ENCODE results near the gene ITGB6.
"Not testable (repeated sequence)": the region's sequence is repeated elsewhere in the genome, so short reads cannot be mapped to it uniquely, and the experiment has no call there.

The ITGB6 gene

GRCh38 chr2:160167089-160167740 is 32.9 kb downstream of the ITGB6 start:
- TF ChIP-seq CTCF (IDR thresholded peaks at IDR 0.05; ENCODE audit: insufficient read depth, missing control alignments) = no peak
- FAIRE-seq (no peak), DNase-seq (ENCODE audit: insufficient read length, low spot score) (no peak)

- DNase-seq (ENCODE audit: insufficient read length, low spot score) (no peak), FAIRE-seq (no peak)
Observed at GRCh38 chr2:160165996-160166395, 34.1 kb downstream of the ITGB6 start.

GRCh38 chr2:160165081-160165480 is 35.0 kb downstream of the ITGB6 start:
- TF ChIP-seq CTCF (IDR thresholded peaks at IDR 0.05; ENCODE audit: insufficient read depth, missing control alignments) = no peak
- DNase-seq (ENCODE audit: insufficient read length, low spot score) = no peak
- FAIRE-seq = no peak

More at GRCh38 chr2:160165996-160166395, 34.1 kb downstream of the ITGB6 start:
- TF ChIP-seq CTCF (IDR thresholded peaks at IDR 0.05; ENCODE audit: insufficient read depth, missing control alignments) = no peak

- DNase-seq (ENCODE audit: insufficient read length, low spot score) (no peak), FAIRE-seq (no peak)
- TF ChIP-seq CTCF (IDR thresholded peaks at IDR 0.05; ENCODE audit: insufficient read depth, missing control alignments) = no peak
Observed at GRCh38 chr2:160157861-160158829, 41.9 kb downstream of the ITGB6 start.

- FAIRE-seq (no peak), DNase-seq (ENCODE audit: insufficient read length, low spot score) (no peak)
- no peak for TF ChIP-seq CTCF (IDR thresholded peaks at IDR 0.05; ENCODE audit: insufficient read depth, missing control alignments)
Observed at GRCh38 chr2:160156665-160157064, 43.4 kb downstream of the ITGB6 start.

GRCh38 chr2:160156100-160156499 is 44.0 kb downstream of the ITGB6 start:
- DNase-seq (ENCODE audit: insufficient read length, low spot score) (no peak), FAIRE-seq (no peak)
- TF ChIP-seq CTCF (IDR thresholded peaks at IDR 0.05; ENCODE audit: insufficient read depth, missing control alignments) = no peak

GRCh38 chr2:160148419-160148818 is 51.7 kb downstream of the ITGB6 start:
- DNase-seq (ENCODE audit: insufficient read length, low spot score); FAIRE-seq: not testable (repeated sequence)
